ENCODE measurements around the gene CMTM7. TPM values are rescaled to one million over a fixed set of nuclear protein-coding genes. Genes with fewer than 3 reads are reported as not detected.
A peak's percentile ranks its signal among the peaks of the same experiment; 100 is the strongest.

CMTM7 gene
- polyA plus RNA-seq, 10 donors: 14.3 to 25.4 (median 16.8) TPM

- peak in 1 of 3 donors; percentile 22 for DNase-seq
These were observed 92.8 kb downstream of the CMTM7 start for GRCh38 chr3:32484436-32484835.

GRCh38 chr3:32487781-32488473, 96.3 kb downstream of the CMTM7 start:
- DNase-seq: no peak

- DNase-seq: no peak
These were observed 96.9 kb downstream of the CMTM7 start for GRCh38 chr3:32488474-32489008.

- no peak for DNase-seq
These were observed 101.2 kb downstream of the CMTM7 start for GRCh38 chr3:32492684-32493436.

GRCh38 chr3:32493437-32494414, 102.1 kb downstream of the CMTM7 start:
- no peak for DNase-seq

- DNase-seq: no peak
These were observed 103.4 kb downstream of the CMTM7 start for GRCh38 chr3:32495085-32495484.

- DNase-seq: no peak
These were observed 104.0 kb downstream of the CMTM7 start for GRCh38 chr3:32495609-32496008.

- no peak for DNase-seq
These were observed 106.6 kb downstream of the CMTM7 start for GRCh38 chr3:32498252-32498651.

GRCh38 chr3:32498992-32499391, 107.3 kb downstream of the CMTM7 start:
- DNase-seq: no peak

GRCh38 chr3:32499585-32499984, 107.9 kb downstream of the CMTM7 start:
- no peak for DNase-seq

- no peak for DNase-seq
These were observed 108.6 kb downstream of the CMTM7 start for GRCh38 chr3:32500231-32500630.

- DNase-seq: no peak
These were observed 109.5 kb downstream of the CMTM7 start for GRCh38 chr3:32500880-32501782.

- no peak for DNase-seq
These were observed 110.1 kb downstream of the CMTM7 start for GRCh38 chr3:32501783-32502117.

- DNase-seq: peak; percentile 76 to 93 (median 86)
These were observed 110.7 kb downstream of the CMTM7 start, which contains the start of gene CMTM6 for GRCh38 chr3:32502118-32502945. Gene CMTM6, minus strand, starts transcription at chr3:32502852. Its CDS starts 107 bp downstream, at chr3:32502745.

- no peak for DNase-seq
These were observed 111.3 kb downstream of the CMTM7 start for GRCh38 chr3:32502946-32503286.
